ENCODE measurements around the gene SFXN3.
"Not testable (repeated sequence)": the region's sequence is repeated elsewhere in the genome, so short reads cannot be mapped to it uniquely, and the experiment has no call there.

The SFXN3 gene

DNA sequence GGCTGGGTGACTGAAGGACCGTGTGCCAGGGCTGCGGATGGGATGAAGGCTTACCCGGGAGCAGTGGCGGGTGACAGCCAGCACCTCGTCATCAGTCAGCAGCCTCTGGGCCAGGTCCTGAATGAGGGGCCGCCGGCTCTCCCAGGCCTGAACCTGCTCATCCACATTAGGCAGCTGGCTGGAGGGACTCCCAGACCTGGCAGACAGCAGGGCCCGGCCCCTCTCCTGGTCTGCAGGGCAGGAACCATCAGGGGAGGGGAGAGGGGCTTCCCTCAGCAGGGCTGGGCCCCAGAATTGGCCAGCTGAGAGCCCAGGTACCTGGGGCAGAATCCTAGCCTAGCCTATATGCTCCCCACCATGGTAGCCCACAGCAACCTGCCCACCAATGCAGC lies 15.5 kb upstream of the SFXN3 start:
- no peak for DNase-seq (ENCODE audit: low read depth in 2 of 2)

DNA sequence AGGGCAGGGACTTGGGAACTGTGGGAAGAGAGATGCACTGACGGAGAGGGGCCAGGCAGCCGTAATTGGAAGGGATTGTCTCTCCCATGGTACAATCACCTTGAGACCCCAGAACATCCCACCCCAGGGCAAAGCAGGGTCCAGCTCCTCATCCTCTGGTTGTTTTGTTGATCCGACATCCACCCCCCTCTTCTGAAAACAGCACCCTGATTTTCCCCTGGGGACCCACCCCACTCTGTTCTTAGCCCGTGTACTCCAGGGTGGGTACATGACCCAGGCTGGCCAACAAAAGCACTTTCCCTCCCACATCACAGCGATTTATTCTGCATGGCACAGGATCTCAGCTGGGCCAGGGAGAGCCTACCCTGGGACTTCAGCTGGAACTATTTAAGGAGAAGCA lies 14.2 kb upstream of the SFXN3 start:
- DNase-seq (ENCODE audit: low read depth in 2 of 2), result no peak

DNA sequence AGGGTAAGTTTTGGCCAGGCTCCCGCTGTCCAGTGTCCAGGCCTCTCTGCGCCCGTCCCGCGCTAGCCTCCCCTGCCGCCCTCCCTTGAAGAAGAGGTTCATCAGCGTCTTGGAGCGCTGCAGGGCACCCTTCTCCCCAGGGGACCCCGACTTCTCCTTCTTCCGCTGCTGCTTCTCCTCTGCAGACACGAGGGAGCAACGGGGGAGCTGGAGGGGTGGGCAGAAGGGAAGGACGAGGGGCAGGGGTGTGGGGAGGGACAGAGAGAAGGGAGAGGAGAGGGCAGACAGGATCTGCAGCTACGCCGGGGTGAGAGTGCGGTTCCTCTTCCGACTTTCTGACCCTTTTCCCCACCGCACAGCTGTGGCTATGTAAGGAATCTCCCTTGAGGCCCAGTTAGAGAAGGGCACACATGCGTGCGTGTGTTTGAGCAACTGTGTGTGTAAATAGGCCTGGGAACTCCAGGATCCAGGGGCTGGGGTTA lies 12.9 kb upstream of the SFXN3 start:
- no peak for DNase-seq (ENCODE audit: low read depth in 2 of 2)

DNA sequence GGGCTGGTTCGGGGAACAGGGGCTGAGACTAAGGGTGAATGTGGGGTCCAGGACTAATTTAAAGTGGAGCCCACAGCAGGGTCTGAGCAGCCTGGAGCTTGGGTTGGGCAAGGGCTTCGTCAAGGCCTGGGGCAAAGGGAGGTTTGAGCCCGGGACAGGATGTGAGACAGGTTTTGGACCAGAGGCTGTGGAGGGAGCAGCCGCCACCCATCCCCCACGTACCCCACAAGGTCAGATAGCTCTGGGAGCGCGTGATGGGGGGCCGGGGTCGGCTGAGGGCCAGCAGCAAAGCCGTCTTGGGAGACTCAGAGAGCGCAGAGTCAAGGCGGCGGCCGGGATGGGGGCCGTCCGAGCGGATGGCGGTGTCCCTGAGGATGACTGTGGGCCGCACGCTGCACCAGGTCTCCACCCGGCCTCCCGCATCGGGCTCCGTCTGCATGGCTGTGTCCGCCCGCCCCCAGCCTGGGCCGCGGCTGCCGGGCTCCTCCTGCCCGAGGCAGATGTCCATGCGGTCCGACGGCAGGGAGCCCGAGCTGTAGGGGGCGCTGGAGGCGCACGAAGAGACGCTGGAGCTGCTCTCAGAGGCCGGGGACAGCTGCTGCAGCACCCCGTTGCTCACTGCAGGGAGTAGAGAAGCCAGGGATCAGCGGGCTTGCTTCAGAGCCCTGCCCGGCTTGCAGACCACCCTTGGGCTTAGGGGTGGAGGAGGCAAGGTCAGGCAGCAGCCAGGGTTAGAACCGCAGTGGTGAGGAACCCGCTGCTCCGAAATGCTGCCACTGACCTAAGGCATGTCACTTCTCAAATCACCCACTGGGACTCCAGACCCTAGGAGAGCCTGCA lies 12.2 kb upstream of the SFXN3 start:
- DNase-seq (ENCODE audit: low read depth in 2 of 2), result peak; percentile 44 to 53

DNA sequence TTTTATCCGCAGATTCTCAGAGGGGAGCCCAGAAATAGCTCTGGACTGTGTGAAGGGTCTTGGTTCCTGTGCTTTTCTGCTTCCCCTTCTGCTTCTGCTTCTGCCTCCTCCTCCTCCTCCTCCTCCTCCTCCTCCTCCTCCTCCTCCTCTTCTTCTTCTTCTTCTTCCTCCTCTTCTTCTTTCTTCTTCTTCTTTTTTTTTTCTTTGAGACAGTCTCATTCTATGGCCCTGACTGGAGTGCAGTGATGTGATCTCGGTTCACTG lies 11.7 kb upstream of the SFXN3 start:
- no peak for DNase-seq (ENCODE audit: low read depth in 2 of 2)

DNA sequence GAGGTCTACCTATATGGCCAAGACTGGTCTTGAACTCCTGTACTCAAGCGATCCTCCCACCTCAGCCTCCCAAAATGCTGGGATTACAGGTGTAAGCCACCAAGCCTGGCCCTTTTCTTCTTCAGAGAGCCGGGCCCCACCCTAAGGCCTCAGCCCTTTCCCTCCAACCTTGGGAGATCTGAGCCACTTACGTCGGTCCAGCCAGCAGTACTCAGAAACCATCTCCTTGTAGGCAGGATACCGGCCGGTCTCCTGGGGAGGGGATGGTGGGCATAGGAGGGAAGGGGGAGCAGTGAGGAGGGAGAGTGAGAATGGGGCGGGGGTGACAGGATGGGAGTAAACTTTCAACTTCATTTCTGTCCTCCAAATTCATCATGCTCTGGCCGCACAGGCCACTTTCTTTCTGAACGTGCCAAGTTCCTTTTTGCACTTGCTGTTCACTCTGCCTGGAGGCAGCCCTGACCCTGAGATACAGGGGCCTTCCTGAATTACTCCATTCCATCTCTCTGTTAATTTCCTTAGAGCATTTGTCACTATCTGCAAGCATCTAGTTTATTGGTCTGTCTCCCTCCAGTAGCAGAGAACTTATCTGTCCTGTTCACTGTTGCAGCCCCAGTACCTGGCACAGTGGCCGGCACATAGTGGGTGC lies 10.5 kb upstream of the SFXN3 start:
- no peak for DNase-seq (ENCODE audit: low read depth in 2 of 2)

DNA sequence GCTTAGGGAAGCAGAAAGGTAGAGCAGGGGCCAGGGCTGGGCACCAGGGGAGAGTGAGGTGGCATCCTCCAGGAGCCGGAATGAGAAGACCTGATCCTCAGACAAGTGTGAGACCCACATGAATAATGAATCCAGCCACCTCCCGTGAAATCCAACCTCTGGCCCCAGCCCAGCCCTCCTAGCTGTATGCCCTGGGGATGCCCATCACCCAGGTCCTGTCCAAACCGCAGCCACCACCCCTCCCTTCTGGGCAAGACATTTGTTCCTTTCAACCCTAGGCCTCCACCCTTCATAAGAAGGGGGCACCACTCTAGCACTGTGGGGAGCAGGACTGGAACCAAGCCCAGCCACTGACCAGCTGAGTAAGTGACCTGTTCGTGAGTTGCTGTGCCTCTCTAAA lies 9.8 kb upstream of the SFXN3 start:
- no peak for DNase-seq (ENCODE audit: low read depth in 2 of 2)

DNA sequence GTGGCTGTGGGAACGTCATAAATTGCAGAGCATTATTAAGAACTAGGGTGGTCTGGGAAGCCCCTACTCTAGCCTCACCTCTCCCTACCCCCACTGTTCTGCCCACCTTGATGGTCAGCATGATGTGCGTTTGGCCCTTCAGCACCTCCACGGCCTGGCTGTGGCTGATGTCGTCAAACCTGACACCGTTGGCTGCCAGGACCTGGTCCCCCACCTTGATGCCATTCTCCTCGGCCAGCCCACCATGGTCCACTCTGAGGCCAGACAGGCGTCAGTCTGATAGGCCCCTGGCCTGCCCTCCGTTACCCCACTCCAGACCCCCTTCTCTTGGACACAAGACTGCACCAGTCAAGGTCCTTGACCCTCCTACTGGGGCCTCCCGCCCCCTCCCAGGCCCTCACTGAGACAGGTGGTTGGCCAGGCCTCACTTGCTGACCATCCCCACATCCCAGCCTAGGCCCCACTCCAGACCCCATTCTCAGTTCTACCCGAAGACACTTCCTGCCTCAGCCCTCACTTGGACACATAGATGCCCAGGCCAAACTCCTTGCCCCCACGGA lies 9.3 kb upstream of the SFXN3 start:
- DNase-seq (ENCODE audit: low read depth in 2 of 2), result no peak

DNA sequence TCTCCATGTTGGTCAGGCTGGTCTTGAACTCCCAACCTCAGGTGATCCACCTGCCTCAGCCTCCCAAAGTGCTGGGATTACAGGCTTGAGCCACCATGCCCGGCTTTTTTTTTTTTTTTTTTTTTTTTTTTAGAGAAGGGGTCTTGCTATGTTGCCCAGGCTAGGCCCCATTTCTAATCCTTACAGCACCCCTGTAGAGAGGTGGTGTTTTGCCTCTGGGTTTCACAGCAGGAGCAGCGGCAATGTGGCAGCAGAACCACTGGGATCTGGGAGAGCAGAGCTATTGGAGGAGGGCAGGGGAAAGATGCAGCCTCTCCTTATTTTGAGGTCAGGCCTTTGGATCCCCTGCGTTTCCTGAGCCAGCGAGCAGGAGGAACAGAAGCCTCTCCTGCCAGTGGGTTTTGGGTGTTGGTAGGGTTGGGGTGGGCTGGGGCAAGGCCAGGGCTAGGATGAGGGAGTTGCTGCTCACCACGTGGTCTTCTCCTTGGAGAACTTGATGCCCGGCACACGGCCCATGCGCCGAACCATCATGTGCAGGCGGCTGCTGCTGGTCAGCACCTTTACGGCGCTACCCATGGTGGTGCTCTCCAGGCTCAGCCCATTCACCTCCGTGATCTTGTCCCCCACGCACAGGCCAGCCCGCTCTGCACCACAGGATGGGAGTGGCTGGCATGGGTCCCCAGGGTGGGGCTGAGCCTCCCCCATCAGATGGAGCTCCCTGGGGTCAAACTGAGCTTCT lies 7.9 kb upstream of the SFXN3 start:
- no peak for DNase-seq (ENCODE audit: low read depth in 2 of 2)

DNA sequence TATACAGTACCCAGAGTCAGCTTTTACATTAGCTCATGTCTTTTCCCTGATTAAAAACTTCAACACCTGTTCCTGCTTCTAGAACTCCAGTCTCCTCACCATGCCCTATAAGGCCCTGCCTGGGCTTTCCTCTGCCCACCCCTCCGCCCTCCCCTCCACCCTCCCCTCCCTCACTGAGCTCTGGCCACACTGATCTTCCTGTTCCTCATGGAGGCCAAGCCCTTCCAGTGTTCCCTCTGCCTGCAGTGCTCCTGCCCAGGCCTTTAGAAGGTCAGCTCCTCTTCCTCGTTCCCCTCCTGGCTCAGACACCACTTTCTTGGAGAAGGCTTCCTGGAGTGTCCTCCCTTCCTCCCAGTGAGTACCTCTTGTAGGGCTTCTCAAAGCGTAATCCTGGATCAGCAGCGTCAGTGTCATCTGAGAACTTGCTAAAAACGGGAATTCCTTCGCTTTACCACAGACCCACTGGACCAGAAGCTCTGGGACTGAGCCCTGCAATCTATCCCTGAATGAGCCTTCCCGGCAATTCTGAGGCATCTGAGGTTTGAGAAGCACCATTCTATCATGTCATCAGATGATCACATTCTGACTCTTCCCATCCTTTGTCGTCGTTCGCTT lies 3.8 kb upstream of the SFXN3 start:
- no peak for DNase-seq (ENCODE audit: low read depth in 2 of 2)

DNA sequence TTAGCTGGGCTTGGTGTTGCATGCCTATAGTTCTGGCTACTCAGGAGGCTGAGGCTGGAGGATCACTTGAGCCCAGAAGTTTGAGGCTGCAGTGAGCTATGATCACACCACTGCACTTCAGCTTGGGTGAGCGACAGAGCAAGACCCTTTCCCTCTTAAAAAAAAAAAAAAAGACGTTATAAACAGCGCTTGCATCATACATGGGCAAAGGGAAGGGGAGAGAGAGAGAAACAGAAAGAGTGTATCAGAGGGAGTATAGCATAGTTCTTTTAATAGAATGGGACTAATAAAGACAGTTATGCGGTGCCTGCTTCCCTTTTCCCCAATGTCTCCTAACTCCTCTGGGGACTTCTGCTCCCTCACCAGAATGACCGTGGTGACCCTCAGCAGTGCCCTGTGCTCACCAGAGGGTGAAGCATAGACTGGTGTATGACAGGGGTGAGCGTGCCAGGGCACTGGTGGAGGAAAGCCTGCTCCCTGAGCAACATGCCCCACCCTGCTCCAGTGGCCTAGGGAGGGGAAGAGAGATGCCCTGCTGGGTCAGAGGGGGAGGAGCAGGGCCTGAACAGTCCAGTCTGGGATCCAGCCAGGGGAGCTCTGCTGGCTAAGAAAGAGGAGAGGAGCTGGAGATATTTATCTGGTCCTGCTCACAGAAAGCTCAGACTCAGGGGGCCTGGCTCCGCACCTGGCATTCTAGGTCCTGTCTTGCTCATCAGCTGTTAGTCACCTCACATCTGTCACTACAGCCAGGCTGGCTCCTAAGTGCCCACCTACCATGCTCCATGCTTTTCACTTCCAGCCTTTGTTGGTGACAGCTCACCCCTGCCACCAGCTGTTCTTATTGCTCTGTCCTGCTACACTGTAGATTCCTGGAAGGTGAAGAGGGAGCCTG lies 2.3 kb upstream of the SFXN3 start:
- DNase-seq (ENCODE audit: low read depth in 2 of 2), result no peak

DNA sequence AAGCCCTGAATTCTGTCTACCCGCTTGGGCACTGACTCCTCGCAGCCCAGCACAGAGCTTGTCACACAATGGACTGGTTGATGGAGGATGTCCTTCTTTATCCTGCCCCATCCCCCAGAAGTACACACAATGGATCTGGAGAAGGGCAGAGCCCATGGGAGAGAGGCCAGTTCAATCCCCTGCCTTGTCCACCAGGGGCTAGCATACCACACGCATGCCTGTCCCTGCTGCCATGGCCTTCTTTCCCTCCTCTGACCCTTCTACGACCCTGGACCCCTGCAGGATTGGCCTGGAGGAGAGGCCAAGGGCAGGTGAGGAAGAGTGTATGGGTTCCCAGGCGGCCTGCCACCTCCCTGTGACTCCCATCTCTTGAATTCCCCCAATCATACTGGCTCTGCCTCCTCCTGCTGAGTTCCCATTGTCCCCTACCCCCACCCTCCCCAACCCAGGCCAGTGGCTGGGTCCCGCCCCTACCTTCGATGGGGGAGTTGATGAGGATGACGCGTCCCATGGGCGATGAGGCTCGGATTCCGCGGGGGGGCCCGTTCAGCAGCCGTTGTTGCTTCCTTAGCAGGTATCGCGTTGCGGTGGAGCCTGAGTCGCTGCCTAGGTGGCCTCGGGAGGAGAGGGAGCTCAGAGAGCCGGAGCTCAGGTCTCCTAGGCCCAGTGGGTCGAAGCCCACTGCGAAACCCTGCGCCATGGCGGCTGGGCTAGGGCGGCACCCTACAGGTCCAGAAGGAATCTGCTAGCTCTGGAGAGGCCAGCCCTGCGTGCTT lies 1.3 kb upstream of the SFXN3 start:
- DNase-seq (ENCODE audit: low read depth in 2 of 2), result no peak

DNA sequence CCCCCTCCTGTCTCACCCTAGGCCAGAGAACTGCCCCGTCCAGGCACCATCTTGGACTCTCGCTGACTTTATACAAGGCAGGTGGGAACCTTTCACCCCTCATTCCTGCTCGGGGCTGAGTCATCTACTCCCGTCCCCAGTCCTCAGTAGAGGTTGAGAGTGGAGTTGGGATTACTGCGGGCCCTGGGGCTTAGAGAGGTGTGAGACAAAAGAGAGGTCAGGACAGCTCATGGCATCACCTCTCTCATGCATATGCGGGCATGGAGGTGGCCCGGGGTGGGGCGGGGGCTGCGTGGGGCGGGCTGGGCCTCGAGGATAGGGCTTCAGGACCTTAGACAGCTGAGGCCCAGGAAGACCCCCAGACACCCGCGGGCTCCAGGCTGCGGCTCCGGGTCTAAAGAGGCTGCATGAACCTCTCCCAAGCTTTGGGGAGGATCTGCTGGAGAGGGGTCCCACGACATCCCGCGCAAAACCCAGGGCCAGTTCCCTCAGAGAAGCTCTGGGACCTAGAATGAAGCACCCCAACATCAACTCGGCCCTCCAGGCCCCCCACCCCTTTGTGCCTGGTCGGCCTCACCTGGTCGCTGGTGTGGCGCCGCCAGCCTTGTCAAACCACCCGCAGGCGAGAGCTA lies 422 bp upstream of the SFXN3 start:
- DNase-seq (ENCODE audit: low read depth in 2 of 2), result no peak

DNA sequence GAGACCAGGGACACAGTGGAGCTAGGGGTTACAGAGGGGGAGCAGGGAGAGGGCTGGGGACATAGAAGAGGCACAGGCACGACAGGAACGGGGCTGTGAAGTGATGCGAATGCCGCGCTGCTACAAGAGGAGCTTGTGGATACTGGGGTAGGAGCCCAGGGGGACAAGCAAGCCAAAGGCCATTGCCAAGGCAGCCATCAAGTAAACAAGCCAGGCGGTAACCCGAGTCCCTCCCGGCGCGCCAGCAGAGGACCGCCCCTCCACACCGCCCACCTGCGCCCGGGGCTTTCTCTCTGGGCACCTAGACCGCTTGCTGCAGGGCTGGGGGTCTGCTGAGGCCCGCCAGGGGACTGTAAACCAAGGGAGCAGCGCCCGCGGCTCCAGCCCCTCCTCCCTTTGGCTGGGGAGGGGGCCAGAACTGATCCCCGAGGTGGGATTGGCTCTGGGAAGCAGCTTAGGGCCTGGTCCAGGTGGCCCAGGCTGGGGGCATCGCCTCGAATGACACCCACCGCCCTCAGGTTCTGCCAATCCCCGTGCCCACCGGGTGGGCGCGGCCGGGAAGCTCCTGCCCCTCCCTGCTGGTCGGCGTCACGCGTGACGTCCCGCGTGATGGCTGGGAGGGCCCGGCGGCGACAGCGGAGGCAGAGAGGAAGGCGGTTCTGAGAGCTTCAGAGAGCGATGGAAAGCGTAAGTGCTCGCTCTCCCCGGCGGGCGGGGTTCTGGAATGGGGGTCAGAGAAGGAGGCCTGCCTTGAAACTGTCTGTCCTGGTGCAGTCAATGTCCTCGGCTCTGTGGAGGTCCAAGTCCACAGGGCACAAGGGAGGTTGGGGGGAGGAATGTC lies 982 bp downstream of the SFXN3 start:
- DNase-seq (ENCODE audit: low read depth in 2 of 2), result peak; percentile 52 to 65

DNA sequence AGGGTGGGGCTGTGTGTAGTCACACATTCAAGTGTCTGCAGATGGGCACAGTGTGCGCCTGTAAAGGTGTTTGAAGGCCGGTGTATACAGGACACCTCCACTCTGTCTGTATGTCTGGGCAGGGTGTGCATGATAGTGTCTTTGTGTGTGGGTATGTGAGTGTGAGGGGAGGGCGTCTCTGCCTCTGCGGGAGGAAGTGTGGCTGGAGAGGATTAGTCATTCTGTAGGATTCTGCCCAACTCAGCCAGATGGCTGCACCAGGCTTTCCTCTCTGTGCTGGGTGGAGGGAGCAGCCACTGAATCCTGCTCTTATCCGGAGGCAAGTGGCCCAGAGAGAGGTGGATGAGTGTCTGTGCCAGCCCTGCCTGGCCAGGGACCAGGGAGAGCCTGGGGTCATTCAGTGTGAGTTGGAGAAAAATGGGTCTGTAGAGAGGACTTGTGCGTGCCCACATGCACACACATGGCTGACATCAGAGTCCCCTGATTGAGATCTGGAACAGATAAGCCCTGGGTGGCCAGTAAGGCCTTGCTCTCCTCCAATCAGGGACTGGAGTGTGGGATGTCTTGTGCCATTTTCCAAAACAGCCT lies 1.7 kb downstream of the SFXN3 start:
- peak; percentile 39 to 45 for DNase-seq (ENCODE audit: low read depth in 2 of 2)

DNA sequence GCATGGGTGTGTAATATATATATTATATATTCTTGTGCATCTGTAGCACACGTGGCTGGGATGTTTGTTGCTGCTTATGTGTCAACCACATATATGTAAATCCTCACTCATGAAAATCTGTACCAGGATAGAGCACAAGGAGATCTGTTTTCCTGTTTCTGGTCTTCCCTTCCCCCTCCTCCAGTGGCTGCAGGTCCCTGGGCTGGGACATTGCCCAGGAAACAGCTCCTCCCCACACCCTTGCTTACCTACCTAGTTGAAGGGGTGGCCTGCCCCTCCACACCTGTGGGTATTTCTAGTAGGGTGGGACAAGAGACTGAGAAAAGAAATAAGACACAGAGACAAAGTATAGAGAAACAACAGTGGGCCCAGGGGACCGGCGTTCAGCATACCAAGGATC lies 2.2 kb downstream of the SFXN3 start:
- DNase-seq (ENCODE audit: low read depth in 2 of 2), result no peak

DNA sequence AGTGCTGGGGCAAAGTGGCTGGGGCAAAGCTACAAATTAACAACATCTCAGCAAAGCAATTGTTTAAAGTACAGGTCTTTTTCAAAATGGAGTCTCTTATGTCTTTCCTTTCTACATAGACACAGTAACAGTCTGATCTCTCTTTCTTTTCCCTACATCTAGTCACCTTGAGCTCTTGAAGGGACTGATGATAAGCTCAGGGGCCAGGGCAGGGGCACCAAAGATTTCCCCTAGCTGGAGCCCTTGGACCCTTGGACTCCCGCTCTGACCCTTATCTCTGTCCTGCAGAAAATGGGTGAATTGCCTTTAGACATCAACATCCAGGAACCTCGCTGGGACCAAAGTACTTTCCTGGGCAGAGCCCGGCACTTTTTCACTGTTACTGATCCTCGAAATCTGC lies 3.4 kb downstream of the SFXN3 start:
- DNase-seq (ENCODE audit: low read depth in 2 of 2), result not testable (repeated sequence)

DNA sequence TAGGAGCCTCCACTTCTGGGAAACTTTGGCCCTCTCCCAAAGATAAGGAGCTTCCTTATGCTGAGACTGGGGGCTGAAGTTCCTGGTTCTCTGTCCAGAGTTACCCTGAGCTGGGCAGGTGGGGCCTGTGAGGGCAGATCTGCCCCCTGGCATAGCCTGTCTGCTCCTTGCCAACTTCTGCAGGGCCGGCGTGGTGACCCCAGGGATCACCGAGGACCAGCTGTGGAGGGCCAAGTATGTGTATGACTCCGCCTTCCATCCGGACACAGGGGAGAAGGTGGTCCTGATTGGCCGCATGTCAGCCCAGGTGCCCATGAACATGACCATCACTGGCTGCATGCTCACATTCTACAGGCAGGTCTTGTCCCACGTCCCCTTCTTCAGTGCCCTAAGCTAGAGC lies 4.3 kb downstream of the SFXN3 start:
- no peak for DNase-seq (ENCODE audit: low read depth in 2 of 2)

Data from stimulated activated CD8-positive, alpha-beta memory T cell treated with anti-CD3 and anti-CD28 coated beads, Interleukin-2, amount 100 ng/mL, for 1 hour (primary cell).